Stimulated activated naive CD8-positive, alpha-beta T cell treated with anti-CD3 and anti-CD28 coated beads, Interleukin-15, Interleukin-2, amounts not matched to agents 100 ng/mL and 50 ng/mL, for 24 hours (primary cell): Measurements from ENCODE around the gene TPPP.
"Not testable (repeated sequence)": the region's sequence is repeated elsewhere in the genome, so short reads cannot be mapped to it uniquely, and the experiment has no call there.

Experiments
- H3K27ac Mint-ChIP-seq: one replicate; pipeline ENCODE4 v1.8.0; 2021; ENCODE audit warnings: mild to moderate bottlenecking, mixed read lengths
- H3K27me3 Mint-ChIP-seq: one replicate; pipeline ENCODE4 v1.8.0; 2021; ENCODE audit warnings: mixed read lengths
- H3K36me3 Mint-ChIP-seq: one replicate; pipeline ENCODE4 v1.8.0; 2021; ENCODE audit warnings: low read depth, mixed read lengths
- H3K4me1 Mint-ChIP-seq: one replicate; pipeline ENCODE4 v1.8.0; 2021; ENCODE audit warnings: low read depth, mixed read lengths
- H3K4me3 Mint-ChIP-seq: one replicate; pipeline ENCODE4 v1.8.0; 2021; ENCODE audit warnings: mild to moderate bottlenecking, mixed read lengths
- H3K9me3 Mint-ChIP-seq: one replicate; pipeline ENCODE4 v1.8.0; 2021; ENCODE audit warnings: mixed read lengths

The TPPP gene

GRCh38 chr5:639584-640213, 53.5 kb downstream of the TPPP start:
- Mint-ChIP-seq H3K4me3 (no peak overlapping the region), H3K27me3 (no peaks in the 10 kb centered on the region), H3K4me1 (peaks cover 4% of the 10 kb centered on the region), H3K36me3 (peaks cover 45% of the 10 kb centered on the region), H3K27ac (no peak overlapping the region), H3K9me3 (no peaks in the 10 kb centered on the region)

DNA sequence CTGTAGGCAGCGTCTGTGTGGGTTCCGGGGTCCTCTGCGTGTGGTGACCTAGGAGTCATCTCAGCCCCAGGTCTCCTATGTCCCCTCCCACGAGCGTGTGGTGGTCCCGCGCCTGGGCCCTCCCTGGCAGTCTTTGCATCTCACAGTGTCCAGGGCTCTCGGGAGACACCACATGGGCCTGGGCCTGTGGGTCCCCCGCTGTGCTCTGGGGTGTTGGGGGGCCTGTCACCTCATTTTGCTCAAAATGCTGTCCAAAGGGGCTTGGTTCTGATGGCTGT, 54.0 kb downstream of the TPPP start:
- H3K27ac Mint-ChIP-seq: no peak overlapping the region
- no peaks in the 10 kb centered on the region for H3K9me3 Mint-ChIP-seq
- H3K27me3 Mint-ChIP-seq: no peaks in the 10 kb centered on the region
- H3K4me1 Mint-ChIP-seq: peaks cover 2% of the 10 kb centered on the region
- no peak overlapping the region for H3K4me3 Mint-ChIP-seq
- peaks cover 45% of the 10 kb centered on the region for H3K36me3 Mint-ChIP-seq

DNA sequence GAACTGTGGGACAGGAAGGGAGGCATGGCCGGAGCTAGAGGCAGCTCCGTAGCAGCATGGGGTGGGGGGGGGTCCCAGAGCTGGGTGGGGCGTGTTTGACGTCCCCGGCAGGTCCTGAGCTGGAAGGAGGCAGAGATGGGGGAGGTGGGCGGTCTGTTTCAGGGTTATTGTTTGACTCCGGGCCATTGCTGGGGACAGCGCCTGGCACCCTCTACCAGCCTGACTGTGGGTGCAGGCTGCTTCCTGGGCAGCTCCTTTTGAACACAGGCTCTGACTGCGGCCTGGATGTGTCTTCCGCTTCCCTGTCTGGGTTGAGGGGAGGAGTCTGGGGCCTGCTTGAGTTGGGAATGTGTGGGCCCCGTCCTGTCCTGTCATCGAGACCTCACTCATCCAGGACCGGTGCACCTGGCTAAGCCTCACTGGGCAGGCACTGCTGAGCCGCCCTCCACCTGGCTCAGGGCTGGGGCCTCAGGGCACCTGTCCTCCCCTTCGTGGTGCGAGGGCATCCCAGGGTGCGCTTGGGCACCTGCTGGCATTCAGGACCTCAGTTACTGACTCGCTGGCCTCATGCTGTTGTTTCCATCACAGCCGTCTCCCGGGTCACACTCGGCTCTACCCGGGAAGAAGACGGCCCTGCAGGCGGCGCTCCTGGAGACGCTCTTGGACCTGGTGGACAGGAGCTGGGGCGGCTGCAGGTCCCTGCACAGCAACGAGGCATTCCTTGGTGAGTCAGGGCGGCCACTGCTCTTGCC, 54.5 kb downstream of the TPPP start:
- H3K4me1 Mint-ChIP-seq: no peaks in the 10 kb centered on the region
- H3K9me3 Mint-ChIP-seq: no peaks in the 10 kb centered on the region
- peaks cover 46% of the 10 kb centered on the region for H3K36me3 Mint-ChIP-seq
- no peak overlapping the region for H3K4me3 Mint-ChIP-seq
- H3K27ac Mint-ChIP-seq: no peak overlapping the region
- no peaks in the 10 kb centered on the region for H3K27me3 Mint-ChIP-seq

GRCh38 chr5:637581-638450, 55.3 kb downstream of the TPPP start:
- peaks cover 50% of the 10 kb centered on the region for H3K36me3 Mint-ChIP-seq
- H3K9me3 Mint-ChIP-seq: no peaks in the 10 kb centered on the region
- H3K27me3 Mint-ChIP-seq: no peaks in the 10 kb centered on the region
- H3K4me3 Mint-ChIP-seq: no peak overlapping the region
- no peak overlapping the region for H3K27ac Mint-ChIP-seq
- no peaks in the 10 kb centered on the region for H3K4me1 Mint-ChIP-seq

DNA sequence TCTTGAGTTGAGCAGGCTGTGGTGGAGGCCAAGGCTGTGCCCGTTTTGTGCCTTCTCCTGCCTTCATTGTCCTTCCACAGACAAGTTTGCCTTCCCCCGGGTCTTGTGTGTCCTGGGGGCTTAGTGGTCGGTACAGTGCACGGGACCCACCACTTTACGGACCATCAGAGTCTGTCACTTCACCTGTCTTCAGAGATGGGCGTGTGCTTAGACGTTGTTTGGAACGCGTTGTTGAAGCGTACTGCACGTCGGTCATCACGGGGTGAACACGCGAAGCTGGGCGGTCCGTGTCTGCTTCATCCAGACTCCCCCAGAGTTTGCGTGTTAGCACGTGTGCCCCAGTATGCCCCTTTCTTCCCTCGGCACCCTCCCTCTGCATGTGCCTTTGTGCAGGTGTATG, 56.2 kb downstream of the TPPP start:
- H3K27me3 Mint-ChIP-seq: no peaks in the 10 kb centered on the region
- H3K4me3 Mint-ChIP-seq: no peak overlapping the region
- peaks cover 50% of the 10 kb centered on the region for H3K36me3 Mint-ChIP-seq
- H3K9me3 Mint-ChIP-seq: no peaks in the 10 kb centered on the region
- H3K4me1 Mint-ChIP-seq: no peaks in the 10 kb centered on the region
- no peak overlapping the region for H3K27ac Mint-ChIP-seq

- Mint-ChIP-seq H3K4me1 (no peaks in the 10 kb centered on the region), H3K36me3 (peaks cover 50% of the 10 kb centered on the region), H3K4me3 (no peak overlapping the region), H3K27me3 (no peaks in the 10 kb centered on the region), H3K27ac (no peak overlapping the region), H3K9me3 (no peaks in the 10 kb centered on the region)
Measured at GRCh38 chr5:635306-636055, 57.7 kb downstream of the TPPP start.

- Mint-ChIP-seq H3K4me1 (no peaks in the 10 kb centered on the region), H3K27me3 (no peaks in the 10 kb centered on the region), H3K9me3 (no peaks in the 10 kb centered on the region), H3K27ac (no peak overlapping the region), H3K36me3 (peaks cover 44% of the 10 kb centered on the region), H3K4me3 (no peak overlapping the region)
Measured at GRCh38 chr5:634191-634590, 59.0 kb downstream of the TPPP start.

DNA sequence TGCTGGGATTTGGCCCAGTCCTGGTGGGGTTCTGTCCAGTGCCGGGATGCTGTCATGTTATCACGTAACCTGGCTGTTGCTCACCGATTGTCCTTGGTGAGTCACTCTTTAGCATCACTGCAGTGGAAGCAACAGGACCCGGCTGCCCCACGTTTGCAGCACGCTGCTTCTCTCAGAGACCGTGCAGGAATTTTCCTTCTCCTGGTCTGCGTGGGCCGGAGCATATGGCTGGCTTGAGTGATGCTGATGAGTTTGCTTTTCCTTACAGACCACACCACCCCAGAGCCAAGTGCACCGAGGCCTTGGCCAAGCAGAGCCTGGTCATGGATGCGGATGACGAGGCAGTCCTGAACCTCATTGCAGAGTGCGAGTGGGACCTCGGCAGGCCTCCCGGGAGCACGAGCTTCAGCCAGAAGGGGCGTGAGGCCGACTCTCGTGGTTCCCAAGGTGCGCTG, 59.6 kb downstream of the TPPP start:
- no peak overlapping the region for H3K4me3 Mint-ChIP-seq
- no peaks in the 10 kb centered on the region for H3K4me1 Mint-ChIP-seq
- H3K9me3 Mint-ChIP-seq: no peaks in the 10 kb centered on the region
- no peaks in the 10 kb centered on the region for H3K27me3 Mint-ChIP-seq
- peaks cover 47% of the 10 kb centered on the region for H3K36me3 Mint-ChIP-seq
- no peak overlapping the region for H3K27ac Mint-ChIP-seq

- not testable (repeated sequence) for H3K27ac Mint-ChIP-seq, H3K9me3 Mint-ChIP-seq, H3K4me3 Mint-ChIP-seq, H3K27me3 Mint-ChIP-seq, H3K4me1 Mint-ChIP-seq
- H3K36me3 Mint-ChIP-seq: peaks cover 41% of the 10 kb centered on the region
Measured at GRCh38 chr5:628351-629205, 64.6 kb downstream of the TPPP start.

DNA sequence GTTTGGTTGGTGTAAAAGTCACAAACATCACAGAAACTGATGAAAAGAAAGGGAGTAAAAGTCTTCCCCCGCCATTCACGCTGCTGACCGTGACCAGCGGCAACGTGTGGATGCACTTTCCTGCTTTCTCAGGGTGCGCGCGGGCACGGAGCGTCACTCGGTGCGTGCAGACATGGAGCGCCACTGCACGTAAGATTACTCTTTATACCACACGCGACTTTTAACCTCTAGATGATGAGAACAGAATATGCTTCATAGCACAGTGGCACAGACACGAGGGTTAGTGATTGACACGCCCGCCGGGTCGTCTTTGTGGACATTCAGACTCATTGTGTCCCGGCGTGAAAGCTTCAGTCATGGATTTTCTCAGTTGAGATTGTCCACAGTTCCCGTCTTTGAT, 65.3 kb downstream of the TPPP start:
- Mint-ChIP-seq H3K4me3 (no peak overlapping the region), H3K4me1 (no peaks in the 10 kb centered on the region), H3K9me3 (no peaks in the 10 kb centered on the region), H3K27ac (no peak overlapping the region), H3K27me3 (no peaks in the 10 kb centered on the region), H3K36me3 (peaks cover 38% of the 10 kb centered on the region)

DNA sequence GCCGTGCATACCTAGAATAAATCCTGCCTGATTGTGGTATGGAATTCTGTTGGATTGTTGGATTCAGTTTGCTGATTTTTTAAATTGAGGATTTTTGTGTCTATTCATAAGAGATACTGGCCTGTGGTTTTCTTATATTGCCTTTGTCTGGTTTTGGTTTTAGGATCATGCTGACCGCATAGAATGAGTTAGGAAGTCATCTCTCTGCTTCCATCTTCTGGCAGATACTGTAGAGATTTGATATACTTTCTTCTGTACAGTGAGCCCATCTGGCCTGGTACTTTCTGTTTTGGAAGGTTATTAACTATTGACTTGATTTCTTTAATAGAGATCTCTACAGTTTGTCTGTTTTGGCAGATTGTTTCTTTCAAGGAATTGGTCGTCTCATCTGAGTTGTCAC, 66.3 kb downstream of the TPPP start:
- Mint-ChIP-seq H3K27ac (no peak overlapping the region), H3K9me3 (no peaks in the 10 kb centered on the region)

DNA sequence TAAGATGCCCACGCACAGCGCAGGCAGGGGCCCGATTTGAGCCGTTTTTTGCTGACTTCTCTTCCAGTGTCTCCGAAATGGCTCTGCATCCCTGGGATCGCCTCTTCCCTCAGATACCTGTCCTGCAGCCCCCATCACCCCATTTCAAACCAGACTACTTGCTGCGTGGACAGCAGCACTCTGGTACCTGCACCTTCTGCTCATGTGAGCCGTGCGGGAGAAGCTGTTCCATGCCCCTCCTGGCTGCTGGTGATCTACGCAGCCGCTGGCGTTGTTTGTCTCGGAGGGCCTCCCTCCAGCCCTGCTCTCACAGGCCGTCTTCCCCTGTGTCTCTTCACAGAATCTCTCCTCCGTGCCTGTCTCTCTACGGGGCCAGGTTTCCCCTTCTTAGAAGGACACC, 67.6 kb downstream of the TPPP start:
- Mint-ChIP-seq H3K4me1 (no peaks in the 10 kb centered on the region), H3K27me3 (no peaks in the 10 kb centered on the region), H3K36me3 (peaks cover 50% of the 10 kb centered on the region), H3K27ac (no peak overlapping the region), H3K4me3 (no peak overlapping the region), H3K9me3 (no peaks in the 10 kb centered on the region)

More for the DNA sequence above, 66.3 kb downstream of the TPPP start:
- Mint-ChIP-seq H3K4me3 (no peak overlapping the region), H3K27me3 (no peaks in the 10 kb centered on the region), H3K36me3 (peaks cover 43% of the 10 kb centered on the region), H3K4me1 (no peaks in the 10 kb centered on the region)

DNA sequence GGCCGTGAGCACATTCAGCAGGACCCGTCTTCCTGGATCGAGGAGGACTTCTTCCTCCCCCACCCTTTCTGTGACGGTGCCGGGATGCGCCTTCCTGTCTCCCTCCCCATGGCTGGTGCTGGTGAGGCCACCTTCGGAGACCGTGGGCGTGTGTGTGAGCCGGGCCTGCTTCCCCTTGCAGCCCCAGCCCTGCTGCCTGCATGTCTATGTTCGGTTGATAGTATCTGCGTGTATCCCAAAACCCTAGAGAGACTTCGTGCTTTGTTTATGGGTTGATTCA, 68.3 kb downstream of the TPPP start:
- Mint-ChIP-seq H3K4me1 (no peaks in the 10 kb centered on the region), H3K9me3 (no peaks in the 10 kb centered on the region), H3K27ac (no peak overlapping the region), H3K4me3 (no peak overlapping the region), H3K27me3 (no peaks in the 10 kb centered on the region), H3K36me3 (peaks cover 56% of the 10 kb centered on the region)
